Suprapubic skin (tissue), 3 donors: Measurements from ENCODE around the gene ZGLP1.

Experiments used
- POLR2A ChIP-seq, 2 donors: fragments of 450-650 bp; IDR thresholded peaks; one replicate each; pipeline ENCODE4 v1.6.1; 2017; ENCODE audit warnings: antibody characterized with exemption in 2 of 2, mild to moderate bottlenecking in 2 of 2, moderate library complexity in 2 of 2
- TF ChIP-seq, protein P1 (sequence below), 2 donors: fragments of 200-600 bp in 1 of 2; fragments of 450-650 bp in 1 of 2; sonication (generic) in 1 of 2; IDR thresholded peaks; one replicate each; pipeline ENCODE4 v1.5.1; 2016 to 2019; ENCODE audit warnings: antibody characterized with exemption in 2 of 2, mild to moderate bottlenecking in 1 of 2, moderate library complexity in 1 of 2

GRCh38 chr19:10305139-10305806 is 4.3 kb downstream of the ZGLP1 start:
- TF ChIP-seq, protein P1, sequence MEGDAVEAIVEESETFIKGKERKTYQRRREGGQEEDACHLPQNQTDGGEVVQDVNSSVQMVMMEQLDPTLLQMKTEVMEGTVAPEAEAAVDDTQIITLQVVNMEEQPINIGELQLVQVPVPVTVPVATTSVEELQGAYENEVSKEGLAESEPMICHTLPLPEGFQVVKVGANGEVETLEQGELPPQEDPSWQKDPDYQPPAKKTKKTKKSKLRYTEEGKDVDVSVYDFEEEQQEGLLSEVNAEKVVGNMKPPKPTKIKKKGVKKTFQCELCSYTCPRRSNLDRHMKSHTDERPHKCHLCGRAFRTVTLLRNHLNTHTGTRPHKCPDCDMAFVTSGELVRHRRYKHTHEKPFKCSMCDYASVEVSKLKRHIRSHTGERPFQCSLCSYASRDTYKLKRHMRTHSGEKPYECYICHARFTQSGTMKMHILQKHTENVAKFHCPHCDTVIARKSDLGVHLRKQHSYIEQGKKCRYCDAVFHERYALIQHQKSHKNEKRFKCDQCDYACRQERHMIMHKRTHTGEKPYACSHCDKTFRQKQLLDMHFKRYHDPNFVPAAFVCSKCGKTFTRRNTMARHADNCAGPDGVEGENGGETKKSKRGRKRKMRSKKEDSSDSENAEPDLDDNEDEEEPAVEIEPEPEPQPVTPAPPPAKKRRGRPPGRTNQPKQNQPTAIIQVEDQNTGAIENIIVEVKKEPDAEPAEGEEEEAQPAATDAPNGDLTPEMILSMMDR (IDR thresholded peaks at IDR 0.05) = no peak
- TF ChIP-seq POLR2A (IDR thresholded peaks at IDR 0.05) = no peak
